Occipital lobe (tissue), 2 donors: ENCODE measurements around the gene OSBP2. TPM values are rescaled to one million over a fixed set of nuclear protein-coding genes. Genes with fewer than 3 reads are reported as not detected.

Source experiments
- DNase-seq: peaks from one replicate; lab custom pipeline; 2025; lab: John Stamatoyannopoulos, UW
- total RNA-seq: library from RNA; depleted of rRNA; stranded (reverse); fragments of >200 nt; gene quantifications from one replicate; pipeline ENCODE4 v1.2.3, GENCODE V29; 2014

Gene OSBP2
- total RNA-seq, 1 donor from 2014 or later: 27.0 TPM

DNA sequence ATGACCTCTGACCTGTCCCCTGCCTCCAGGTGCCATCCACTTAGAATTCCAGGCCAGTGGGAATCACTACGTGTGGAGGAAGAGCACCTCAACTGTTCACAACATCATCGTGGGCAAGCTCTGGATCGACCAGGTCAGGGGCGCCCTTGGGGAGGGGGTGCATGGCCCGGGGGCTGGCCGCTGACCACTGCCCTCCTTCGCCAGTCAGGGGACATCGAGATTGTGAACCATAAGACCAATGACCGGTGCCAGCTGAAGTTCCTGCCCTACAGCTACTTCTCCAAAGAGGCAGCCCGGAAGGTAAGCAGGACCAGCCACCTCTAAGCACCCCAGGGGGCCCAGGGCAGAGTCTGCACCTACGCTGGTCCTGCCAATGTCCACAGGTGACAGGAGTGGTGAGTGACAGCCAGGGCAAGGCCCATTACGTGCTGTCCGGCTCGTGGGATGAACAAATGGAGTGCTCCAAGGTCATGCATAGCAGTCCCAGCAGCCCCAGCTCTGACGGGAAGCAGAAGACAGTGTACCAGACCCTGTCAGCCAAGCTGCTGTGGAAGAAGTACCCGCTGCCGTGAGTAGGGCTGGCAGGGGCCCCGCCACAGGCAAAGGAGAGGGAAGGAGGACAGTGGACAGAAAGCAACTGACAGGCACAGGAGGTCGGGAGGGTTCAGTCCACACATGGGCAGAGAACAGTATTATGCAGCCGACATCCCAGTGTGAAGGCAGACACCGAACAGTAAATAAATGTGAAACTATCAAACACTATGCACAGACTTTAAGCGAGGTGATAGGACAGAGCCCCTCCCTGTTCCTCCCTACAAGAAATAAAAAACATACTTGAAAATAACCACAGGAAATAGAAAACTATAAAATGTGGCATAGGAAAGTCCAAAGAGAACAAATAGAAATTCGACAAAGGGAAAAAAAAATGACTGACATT, 199.0 kb downstream of the OSBP2 start:
- DNase-seq: no peak

DNA sequence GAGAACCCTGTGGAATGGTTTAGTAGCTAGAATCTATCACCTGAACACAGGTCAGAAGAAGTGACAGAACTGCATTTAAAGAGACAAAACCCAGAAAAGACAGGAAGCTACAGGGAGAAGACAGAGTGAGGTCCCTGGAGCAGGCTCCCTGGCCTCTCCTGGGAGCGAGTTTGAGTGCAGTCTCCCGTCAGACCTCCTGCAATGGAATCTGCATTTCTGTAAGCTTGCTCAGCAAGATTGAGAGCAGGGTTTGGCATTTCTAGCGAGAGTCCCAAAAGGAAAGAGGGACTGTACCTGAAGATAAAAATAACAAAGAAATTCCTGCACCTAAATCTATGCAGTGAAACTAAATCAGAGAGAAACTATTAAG, 199.7 kb downstream of the OSBP2 start:
- DNase-seq: no peak

DNA sequence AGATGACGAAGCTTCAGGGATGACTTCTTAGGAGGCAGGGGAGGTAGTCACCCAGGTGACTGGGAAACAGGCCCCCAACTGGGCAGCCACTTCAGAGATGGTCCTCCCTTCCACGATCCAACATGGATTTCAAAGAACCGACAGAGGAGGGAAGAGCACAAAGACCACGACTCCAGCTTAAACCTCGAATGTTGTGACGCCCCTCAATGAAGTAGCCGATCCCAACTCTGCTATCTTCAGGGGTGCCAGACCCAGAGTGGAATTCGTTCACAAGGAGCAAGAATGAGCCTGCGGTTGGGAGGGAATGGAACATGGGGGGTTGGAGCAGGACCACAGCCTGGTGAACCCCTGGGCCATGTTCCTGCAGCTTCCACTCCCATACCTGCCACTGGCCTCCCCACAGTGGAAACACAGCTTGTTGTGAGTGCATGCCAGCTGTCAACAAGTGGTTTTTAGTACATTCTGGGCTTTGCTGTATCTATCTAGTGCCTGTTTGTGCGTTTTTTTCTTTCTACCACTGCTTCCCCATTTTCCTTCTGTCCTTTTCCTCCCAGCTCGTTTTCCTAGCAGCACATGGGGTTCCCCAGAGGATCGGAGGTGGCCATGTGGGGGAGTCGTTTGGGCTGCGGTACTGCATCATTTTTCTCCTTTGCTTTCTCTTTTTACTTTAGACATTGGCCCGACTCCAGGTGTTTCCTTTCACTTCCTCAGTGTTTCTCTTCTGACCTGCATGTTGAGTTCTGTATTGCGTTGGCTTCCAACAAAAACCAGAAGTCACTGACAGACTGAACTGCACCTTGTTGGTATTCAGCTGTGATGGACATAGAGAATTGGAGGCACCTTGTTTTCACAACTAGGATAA, 208.1 kb downstream of the OSBP2 start:
- DNase-seq: no peak

DNA sequence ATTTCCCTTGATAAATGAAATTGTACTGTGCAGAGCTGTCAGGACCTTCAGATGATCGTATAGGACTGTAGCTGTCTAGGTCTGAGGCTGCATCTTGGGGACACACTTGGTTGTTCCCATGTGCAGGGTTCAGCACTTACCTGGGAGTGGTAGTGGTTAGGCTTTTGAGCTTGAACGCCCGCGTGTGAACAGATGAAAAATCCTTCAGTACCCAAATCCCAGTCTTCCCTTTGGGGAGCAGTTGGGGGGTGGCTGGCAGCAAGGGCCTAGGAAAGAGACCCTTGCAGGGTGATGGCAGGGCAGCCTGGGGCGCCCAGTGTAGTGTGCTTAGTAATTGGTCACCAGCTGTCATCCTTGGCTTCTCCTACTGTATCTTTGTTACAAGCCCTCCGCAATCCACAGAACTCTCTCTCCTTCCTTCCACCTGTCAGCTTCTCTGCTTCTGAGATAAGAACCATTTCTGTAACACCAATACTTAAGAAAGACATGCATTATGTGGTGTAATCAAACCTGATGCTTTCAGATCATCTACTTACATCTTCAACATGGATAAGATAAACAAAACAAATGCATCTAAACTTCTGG, 209.3 kb downstream of the OSBP2 start:
- DNase-seq: no peak

DNA sequence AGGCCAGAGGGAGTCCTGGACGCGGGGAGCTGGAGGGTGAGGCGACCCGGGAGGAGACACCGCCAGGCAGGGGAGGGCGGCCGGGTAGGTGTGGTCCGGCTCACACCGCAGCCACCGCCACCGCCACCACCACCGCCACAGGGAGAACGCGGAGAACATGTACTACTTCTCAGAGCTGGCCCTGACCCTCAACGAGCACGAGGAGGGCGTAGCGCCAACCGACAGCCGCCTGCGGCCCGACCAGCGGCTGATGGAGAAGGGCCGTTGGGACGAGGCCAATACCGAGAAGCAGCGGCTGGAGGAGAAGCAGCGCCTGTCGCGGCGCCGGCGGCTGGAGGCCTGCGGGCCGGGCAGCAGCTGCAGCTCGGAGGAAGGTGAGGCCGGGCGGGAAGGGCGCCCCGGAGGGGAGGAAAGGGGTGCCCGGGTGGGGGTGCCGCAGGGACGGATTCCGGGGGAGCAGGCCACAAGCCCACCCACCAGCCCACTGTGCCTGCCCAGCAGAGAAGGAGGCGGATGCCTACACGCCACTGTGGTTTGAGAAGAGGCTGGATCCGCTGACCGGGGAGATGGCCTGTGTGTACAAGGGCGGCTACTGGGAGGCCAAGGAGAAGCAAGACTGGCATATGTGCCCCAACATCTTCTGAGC, 211.1 kb downstream of the OSBP2 start:
- no peak for DNase-seq

DNA sequence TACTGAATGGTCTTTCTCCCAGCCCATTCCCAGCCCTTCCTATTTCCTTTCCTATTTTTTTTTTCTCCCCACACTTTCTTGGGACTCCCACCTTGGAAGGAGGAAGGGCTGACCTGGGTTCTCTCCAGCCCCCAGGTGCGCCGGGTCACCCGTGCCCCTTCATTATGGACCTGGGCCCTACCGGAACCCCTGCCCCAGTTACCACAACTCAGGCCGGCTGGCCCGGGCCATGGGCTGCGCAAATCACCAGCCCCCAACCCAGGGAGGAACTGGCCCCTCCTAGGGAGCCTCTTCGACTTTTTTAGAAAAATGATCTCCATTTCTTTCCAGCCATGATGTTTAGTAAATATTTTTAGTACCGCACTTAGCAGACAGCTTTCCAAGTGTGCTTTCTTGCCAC, 211.7 kb downstream of the OSBP2 start:
- DNase-seq: no peak

DNA sequence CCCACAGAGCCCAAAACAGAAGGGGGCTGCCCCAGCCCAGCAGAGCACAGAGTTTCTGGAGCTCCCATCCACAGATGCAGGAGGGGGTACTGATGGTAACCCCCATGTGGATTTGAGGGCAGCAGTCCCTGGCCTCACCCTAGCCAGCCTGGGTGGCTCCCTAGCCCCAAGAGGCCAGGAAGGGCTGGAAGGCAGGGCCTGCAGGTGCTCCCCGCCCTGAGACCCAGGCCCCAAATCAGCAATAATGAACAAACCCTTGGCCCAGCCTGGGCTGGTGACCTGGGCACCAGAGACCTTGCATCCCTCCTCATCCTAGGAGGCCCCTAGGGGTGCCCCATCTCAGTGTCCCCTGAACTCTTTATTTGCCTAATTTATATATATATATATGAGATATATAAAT, 212.3 kb downstream of the OSBP2 start:
- DNase-seq: no peak

DNA sequence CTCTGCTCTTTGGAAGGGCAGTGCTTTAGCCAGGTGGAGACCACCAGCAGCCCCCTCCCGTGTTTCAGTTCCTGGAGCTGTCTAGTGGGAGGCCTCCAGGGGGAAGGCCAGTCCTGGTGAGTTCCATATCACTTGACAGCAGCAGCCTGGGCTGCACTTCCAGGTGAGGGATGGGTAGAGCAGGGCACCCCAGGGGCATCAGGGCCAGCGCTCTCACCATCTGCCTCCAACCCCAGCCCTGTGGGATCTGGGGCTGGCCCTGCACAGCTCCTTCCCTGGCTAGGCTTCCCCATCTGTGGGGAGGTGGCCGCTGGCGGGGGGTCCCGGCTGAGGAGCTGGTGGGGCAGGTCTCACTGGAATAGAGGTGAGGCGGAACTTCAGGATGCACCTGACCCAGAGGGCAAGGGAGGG, 213.4 kb downstream of the OSBP2 start:
- DNase-seq: no peak

DNA sequence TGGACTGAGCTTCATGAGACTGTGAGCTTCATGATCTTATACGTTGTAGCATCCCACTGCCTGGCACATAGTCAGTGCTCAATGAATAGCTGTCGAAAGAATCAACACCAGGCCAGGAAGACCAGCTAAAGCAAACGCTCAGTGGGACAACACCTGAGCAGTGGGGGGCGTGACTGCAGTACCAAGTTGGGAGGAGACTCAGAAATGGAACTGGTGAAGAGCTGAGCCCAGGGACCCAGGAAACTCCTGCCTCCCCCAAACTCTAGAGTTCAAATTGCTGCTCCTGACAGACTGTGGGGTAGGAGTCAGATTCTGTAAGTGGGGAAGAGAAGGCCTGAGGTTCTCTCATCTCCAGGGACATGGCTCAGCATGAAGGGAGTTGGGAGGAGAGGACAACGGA, 214.6 kb downstream of the OSBP2 start:
- no peak for DNase-seq

DNA sequence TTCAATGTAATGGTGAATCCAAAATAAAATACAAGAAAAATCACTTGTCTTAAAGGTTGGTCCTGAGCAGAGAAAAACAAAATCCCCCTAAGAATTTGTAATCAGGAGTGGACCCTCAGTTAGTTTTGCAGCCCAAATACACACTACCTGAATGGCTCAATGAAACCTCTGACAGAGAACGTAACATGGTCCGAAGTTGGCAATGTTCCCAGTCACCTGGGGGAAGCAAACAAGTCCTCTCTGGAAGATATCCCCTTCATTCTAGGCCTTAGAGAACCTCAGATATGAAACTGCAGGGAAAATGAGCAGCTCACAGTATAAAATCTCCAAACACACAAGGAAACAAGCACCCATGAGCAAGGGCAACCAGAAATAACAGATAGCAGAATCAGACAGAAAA, 215.7 kb downstream of the OSBP2 start:
- no peak for DNase-seq

DNA sequence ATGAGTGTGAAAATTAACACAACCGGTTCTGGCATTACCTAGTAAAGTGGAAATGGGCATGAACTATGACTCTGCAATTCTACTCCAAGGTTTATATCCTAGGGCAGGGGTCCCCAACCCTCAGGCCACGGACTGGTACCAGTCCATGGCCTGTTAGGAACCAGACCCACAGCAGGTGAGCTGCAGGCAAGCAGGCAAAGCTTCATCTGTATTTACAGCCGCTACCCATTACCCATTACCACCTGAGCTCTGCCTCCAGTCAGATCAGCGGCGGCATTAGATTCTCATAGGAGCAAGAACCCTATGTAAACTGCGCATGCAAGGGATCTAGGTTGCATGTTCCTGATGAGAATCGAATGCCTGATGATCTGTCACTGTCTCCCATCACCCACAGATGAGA, 224.1 kb downstream of the OSBP2 start:
- no peak for DNase-seq

DNA sequence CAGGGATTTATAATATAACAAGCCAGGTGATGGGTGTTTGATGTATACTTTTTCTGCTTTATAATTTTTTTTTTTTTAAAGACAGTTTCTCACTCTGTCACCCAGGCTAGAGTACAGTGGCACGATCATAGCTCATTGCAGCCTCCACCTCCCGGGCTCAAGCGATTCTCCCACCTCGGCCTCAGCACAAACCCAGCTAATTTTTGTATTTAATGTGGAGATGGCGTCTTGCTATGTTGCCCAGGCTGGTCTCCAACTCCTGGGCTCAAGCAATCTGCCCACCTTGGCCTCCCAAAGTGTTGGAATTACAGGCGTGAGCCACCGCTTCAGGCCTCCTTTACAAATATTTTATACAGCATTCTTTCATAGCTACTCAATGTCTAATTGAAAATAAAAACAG, 225.3 kb downstream of the OSBP2 start:
- no peak for DNase-seq

DNA sequence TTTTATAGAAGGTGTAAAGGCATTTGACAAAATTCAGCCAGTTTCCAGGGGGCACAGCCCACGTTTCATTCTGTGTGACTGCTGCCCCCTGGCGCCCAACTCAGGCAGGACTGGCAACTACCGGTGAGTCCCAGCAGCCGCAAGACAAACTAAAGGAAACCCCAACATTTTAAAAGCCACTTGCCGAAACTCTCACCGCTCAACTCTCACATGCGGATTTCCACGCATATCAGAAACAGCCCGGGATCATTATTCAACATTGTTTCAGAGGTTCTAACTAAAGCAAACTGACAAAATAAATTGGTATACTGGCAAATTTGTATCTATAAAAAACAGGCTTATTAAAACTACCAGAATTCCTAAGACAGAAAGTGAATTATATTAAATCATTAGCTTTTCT, 225.7 kb downstream of the OSBP2 start:
- DNase-seq: peak; percentile 60

DNA sequence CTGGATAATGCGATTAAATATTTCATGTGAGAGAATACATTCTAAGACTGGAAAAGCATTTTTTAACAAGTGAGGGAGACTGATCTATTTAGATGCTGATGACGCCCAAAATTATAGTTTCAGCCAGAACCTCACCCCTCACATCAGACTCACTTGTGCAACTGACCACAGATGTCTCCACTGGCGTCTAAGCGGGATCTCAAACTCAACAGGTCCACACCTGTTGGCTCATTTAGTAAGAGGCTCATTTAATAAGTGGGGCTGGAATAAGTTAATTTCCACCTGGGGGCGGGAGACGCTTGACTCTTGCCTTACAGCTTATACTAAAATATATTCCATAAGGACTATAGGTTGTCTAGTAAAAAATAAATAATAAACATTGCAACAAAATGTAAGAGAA, 226.4 kb downstream of the OSBP2 start:
- no peak for DNase-seq

DNA sequence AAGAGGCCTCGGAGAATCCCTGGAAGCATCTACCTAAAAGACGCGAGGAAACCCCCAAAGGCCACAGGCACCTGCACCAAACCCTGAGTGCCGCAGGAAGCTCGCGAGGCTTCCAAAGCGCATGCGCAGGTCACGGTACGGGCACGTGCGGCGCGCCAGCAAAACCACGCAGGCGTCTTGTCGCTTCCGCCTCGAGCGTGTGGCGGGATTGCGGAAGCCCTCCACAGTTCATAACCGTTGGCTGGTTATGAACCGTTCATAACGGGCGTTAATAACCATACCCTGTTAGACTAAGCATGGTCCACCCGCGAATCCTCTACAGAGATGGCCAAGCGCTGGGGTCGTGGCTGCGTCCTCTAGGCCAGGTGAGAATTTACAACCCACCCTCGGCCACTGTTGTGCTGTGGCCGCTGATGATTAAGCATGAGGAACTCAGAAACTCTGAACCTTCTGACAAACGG, 227.5 kb downstream of the OSBP2 start:
- DNase-seq: peak; percentile 7

DNA sequence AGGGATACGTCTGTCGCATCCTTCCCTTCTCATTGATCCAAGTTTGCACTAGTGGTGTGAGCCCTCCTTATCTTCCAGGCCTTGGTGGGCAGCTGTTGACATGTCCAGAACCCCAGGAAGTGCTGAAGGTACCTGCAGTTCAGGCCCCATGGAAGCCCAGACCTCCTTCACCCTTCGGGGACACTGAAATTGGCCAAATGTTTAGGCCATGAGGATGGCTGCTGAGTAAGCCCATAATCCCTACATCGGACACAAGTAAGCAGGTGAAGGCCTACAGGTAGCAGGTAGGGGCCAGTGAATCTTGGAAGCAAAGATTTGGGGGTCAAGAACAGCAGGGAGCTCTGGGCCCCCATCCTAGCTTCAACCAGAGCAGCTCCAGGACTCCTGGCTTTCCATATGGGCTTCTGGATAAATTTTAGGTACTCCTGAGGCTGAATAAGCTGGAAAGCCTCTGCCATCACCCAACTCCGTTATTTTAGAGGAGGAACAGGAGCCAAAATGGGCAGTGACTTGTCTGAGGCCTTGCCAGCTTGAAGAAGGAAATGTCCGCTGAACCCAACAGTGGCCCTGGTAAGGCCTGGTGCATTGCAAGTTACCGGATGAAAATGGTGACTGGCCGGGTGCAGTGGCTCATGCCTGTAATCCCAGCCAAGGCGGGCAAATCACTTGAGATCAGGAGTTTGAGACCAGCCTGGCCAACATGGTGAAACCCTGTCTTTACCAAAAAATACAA, 228.7 kb downstream of the OSBP2 start:
- no peak for DNase-seq

DNA sequence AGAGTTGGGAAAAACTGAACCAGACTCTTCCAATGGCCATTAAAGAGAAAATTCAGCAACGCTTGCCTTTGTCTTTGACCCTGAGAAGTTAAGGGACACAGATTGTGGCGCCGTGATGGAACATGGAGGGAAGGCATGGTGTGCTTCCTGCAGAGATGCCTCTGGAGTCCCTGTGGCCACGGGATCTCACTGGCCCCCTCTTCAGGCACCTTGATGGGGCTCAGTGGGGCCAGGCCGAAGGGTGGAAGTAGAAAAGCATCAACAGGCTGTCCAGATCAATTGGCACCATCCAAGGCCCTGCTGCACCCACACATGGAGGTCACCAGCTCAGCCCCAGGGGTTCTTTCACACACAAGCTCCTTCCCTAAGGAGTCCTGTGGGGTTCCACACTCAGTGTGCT, 231.0 kb downstream of the OSBP2 start:
- no peak for DNase-seq

DNA sequence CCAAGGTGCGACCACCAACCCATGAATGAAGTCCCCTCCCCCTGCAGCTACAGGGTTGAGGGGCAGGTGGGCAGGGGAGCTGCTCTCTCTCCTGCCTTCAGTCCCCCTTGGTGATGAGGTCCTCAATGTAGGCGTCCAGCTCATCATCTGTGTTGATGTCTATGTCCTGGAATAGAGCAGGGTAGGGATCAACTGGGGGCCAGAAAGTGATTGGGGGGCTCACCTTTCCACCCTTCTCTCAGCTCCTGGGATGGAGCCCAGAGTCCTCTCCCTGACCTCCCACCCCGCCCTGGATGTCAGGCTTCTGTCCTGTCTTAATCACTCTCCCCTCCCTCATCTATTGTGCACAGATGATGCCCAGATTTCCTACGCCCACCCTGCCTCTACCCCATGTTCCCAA, 232.0 kb downstream of the OSBP2 start:
- no peak for DNase-seq

DNA sequence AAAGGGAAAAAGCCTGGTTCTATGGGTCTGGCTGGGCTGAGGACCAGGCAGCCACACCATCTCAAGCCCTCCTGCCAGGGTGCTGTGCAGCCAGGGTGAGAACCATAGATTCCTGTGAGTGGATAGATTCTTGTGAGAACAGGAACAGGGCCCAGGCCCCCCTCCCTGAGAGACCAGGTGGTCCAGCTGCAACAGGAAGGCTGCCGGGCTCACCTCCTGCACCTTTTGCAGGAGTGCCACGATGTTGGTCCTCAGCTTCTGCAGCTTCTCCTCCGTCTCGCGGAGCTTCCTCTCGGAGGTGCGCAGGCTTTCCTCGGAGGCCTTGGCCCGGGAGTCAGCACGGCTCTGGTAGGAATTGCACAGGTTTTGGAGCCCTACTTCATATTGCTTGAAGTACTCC, 233.1 kb downstream of the OSBP2 start:
- DNase-seq: no peak

DNA sequence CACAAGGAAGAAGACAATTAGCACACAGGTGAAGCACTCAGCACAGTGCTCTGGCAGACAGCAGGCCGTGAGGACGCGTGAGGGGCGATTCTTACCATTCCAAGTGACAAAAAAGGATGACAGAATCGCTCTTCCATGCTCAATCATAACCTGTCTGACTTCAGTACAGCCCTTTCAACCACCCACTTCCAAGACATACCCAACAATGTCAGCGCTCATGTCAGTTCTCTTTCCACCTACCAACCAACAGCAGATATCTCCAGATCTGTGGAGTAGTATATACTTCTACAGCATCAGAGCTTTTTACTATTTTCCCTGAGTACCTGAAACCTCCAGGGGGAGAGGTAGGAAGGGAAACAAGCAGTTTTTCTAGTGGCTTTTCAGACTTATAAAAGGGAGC, 233.7 kb downstream of the OSBP2 start:
- DNase-seq: no peak

DNA sequence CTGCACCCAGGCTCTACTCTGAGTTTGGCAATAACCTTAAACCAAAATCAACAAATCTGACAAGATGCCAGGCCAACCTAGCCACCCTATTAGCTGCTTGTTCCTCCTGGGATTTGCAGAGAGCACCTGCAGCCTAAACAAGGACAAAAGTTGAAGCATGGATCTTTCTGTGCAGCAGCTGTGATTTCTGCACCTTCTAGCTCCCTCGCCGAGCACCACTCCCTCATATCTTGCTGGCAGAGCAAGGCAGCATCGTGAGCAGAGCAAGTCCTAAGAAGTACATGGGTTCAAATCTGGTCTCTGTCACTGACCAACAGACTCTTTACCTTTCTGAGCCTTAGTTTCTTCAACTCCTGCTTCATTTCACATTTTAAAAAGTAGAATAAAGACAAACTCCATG, 235.6 kb downstream of the OSBP2 start:
- no peak for DNase-seq
